GM23338 (cell line): ENCODE measurements around the gene WT1.

Source experiments
- CTCF ChIP-seq, 2 experiments: fragments of 200-600 bp in 1 of 2; sonication (generic) in 1 of 2; conservative IDR thresholded peaks; 2 replicates each; pipeline versions ENCODE4 v1.5.1 to v1.6.1; 2016 to 2017; ENCODE audit warnings: antibody characterized with exemption in 2 of 2, low read depth in 2 of 2, mild to moderate bottlenecking in 2 of 2, moderate library complexity in 1 of 2
- EZH2phosphoT487 ChIP-seq: fragments of 200-600 bp; sonication (generic); IDR thresholded peaks from one replicate; pipeline ENCODE4 v1.8.1; 2018; ENCODE audit warnings: antibody characterized with exemption; ENCODE audit not compliant: unreplicated experiment
- NANOG ChIP-seq: IDR thresholded peaks from 2 replicates; pipeline ENCODE4 v1.6.1; 2016; ENCODE audit warnings: antibody characterized with exemption, borderline replicate concordance
- POLR2AphosphoS5 ChIP-seq: IDR thresholded peaks from 2 replicates; pipeline ENCODE4 v1.6.1; 2016; ENCODE audit warnings: antibody characterized with exemption, low read depth

- TF ChIP-seq CTCF (conservative IDR thresholded peaks at IDR 0.05; ENCODE audit: low read depth in 2 of 2), result no peak
- TF ChIP-seq POLR2AphosphoS5, result no peak
- no peak for TF ChIP-seq EZH2phosphoT487
- TF ChIP-seq NANOG, result no peak
Measured at GRCh38 chr11:32340181-32340580, 95.2 kb downstream of the WT1 start.
